Activated T-helper 2 cell treated with anti-CD3 and anti-CD28 coated beads, Interferon-gamma antibody, Interleukin-2, Interleukin-4, amounts not matched to agents 10 μg/mL and 5 μg/mL and 100 μg/mL, durations not matched to agents 14 hours and 24 hours and 36 hours (primary cell): ENCODE measurements around the gene PDILT. TPM values are rescaled to one million over a fixed set of nuclear protein-coding genes. Genes with fewer than 3 reads are reported as not detected.

Experiments
- DNase-seq: peaks from one replicate; pipeline ENCODE4 v3.0.0; 2021; ENCODE audit warnings: low spot score
- H3K27ac Mint-ChIP-seq: one replicate; pipeline ENCODE4 v1.8.0; 2021; ENCODE audit warnings: mixed read lengths
- H3K27me3 Mint-ChIP-seq: one replicate; pipeline ENCODE4 v1.8.0; 2021; ENCODE audit warnings: low read depth, mixed read lengths
- H3K36me3 Mint-ChIP-seq: one replicate; pipeline ENCODE4 v1.8.0; 2021; ENCODE audit warnings: low read depth, mixed read lengths
- H3K4me1 Mint-ChIP-seq: one replicate; pipeline ENCODE4 v1.8.0; 2021; ENCODE audit warnings: low read depth, mixed read lengths
- H3K4me3 Mint-ChIP-seq: one replicate; pipeline ENCODE4 v1.8.0; 2021; ENCODE audit warnings: low read depth, mild to moderate bottlenecking, moderate library complexity, mixed read lengths
- H3K9me3 Mint-ChIP-seq: one replicate; pipeline ENCODE4 v1.8.0; 2021; ENCODE audit warnings: mixed read lengths
- intact Hi-C: fragments of 100-400 bp; cut with micrococcal nuclease; formaldehyde crosslinking; loops from one replicate; pipeline ENCODE4 v1.15.1; 2023
- total RNA-seq: library from RNA; stranded (reverse); gene quantifications from 2 replicates; pipeline ENCODE4 v1.2.3, GENCODE V29; 2022

Gene PDILT
- total RNA-seq, 1 donor from 2014 or later = 0.07 TPM

GRCh38 chr16:20377181-20377580 lies 27.4 kb downstream of the PDILT start:
- H3K4me3 Mint-ChIP-seq = no peak overlapping the region
- DNase-seq = no peak
- intact Hi-C loops = no loop called here
- no peaks in the 10 kb centered on the region for H3K4me1 Mint-ChIP-seq
- H3K27me3 Mint-ChIP-seq = no peaks in the 10 kb centered on the region
- H3K9me3 Mint-ChIP-seq = no peaks in the 10 kb centered on the region
- H3K36me3 Mint-ChIP-seq = no peaks in the 10 kb centered on the region
- no peak overlapping the region for H3K27ac Mint-ChIP-seq

DNA sequence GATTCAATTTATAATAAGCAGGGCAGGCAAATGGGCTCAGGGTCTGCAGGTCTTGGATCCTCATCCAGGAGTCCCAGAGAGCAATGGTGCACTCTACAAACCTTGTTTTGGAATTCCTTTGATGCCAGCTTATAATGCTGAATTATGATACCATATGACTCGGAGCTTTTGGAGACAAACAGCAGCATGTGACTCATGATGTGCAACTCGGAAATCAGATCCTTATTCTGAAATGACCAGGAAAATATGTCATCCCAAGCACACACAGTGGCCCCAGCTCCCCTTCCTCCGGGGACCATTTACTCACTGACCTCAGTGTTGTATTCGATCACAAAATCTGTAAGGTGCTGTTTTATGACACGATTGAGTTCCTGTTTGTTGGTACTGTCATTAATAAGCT lies 31.8 kb downstream of the PDILT start:
- Mint-ChIP-seq H3K27me3 (no peaks in the 10 kb centered on the region), H3K4me3 (no peak overlapping the region), H3K4me1 (no peaks in the 10 kb centered on the region), H3K27ac (no peak overlapping the region), H3K9me3 (no peaks in the 10 kb centered on the region), H3K36me3 (no peaks in the 10 kb centered on the region)
- no peak for DNase-seq
- intact Hi-C loops = no loop called here

- Mint-ChIP-seq H3K4me1 (no peaks in the 10 kb centered on the region), H3K9me3 (no peaks in the 10 kb centered on the region), H3K27ac (no peak overlapping the region), H3K4me3 (no peak overlapping the region), H3K36me3 (no peaks in the 10 kb centered on the region), H3K27me3 (no peaks in the 10 kb centered on the region)
- intact Hi-C loops = no loop called here
- no peak for DNase-seq
Observed at GRCh38 chr16:20369452-20370054, 35.0 kb downstream of the PDILT start.

DNA sequence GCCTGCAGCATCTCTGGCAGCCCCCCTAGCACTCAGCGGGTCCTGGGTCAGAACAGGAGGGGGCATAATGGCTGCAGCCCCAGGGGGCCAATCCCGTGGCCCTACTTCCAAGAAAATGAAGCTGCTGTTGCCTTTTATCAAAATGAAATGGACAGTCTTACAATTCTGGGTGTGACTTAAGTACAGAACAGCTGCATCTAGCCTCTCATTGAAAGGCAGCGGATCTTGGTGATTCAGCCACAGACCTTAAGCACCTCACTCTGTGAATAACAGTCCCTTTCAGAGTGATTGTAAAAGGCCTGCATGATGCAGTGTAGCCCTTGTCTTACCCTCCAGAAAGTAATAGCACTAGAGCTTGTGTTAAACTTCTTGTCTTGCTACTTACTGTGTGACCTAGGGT lies 40.5 kb downstream of the PDILT start:
- no peaks in the 10 kb centered on the region for H3K9me3 Mint-ChIP-seq
- no peak overlapping the region for H3K27ac Mint-ChIP-seq
- H3K4me3 Mint-ChIP-seq = no peak overlapping the region
- H3K27me3 Mint-ChIP-seq = no peaks in the 10 kb centered on the region
- H3K4me1 Mint-ChIP-seq = no peaks in the 10 kb centered on the region
- no peaks in the 10 kb centered on the region for H3K36me3 Mint-ChIP-seq
- no peak for DNase-seq
- intact Hi-C loops = no loop called here

GRCh38 chr16:20363191-20363590 lies 41.3 kb downstream of the PDILT start:
- DNase-seq = no peak
- Mint-ChIP-seq H3K27me3 (no peaks in the 10 kb centered on the region), H3K27ac (no peak overlapping the region), H3K9me3 (no peaks in the 10 kb centered on the region), H3K4me1 (no peaks in the 10 kb centered on the region), H3K4me3 (no peak overlapping the region), H3K36me3 (no peaks in the 10 kb centered on the region)
- intact Hi-C loops = no loop called here

- intact Hi-C loops = no loop called here
- DNase-seq = no peak
- no peaks in the 10 kb centered on the region for H3K4me1 Mint-ChIP-seq
- no peak overlapping the region for H3K4me3 Mint-ChIP-seq
- no peaks in the 10 kb centered on the region for H3K36me3 Mint-ChIP-seq
- no peaks in the 10 kb centered on the region for H3K9me3 Mint-ChIP-seq
- no peaks in the 10 kb centered on the region for H3K27me3 Mint-ChIP-seq
- no peak overlapping the region for H3K27ac Mint-ChIP-seq
Observed at GRCh38 chr16:20359997-20360396, 44.5 kb downstream of the PDILT start.

- intact Hi-C loops = no loop called here
- H3K4me3 Mint-ChIP-seq = no peak overlapping the region
- H3K4me1 Mint-ChIP-seq = no peaks in the 10 kb centered on the region
- no peak for DNase-seq
- no peaks in the 10 kb centered on the region for H3K27me3 Mint-ChIP-seq
- no peak overlapping the region for H3K27ac Mint-ChIP-seq
- no peaks in the 10 kb centered on the region for H3K36me3 Mint-ChIP-seq
- no peaks in the 10 kb centered on the region for H3K9me3 Mint-ChIP-seq
Observed at GRCh38 chr16:20355114-20355782, 49.3 kb downstream of the PDILT start.

GRCh38 chr16:20353379-20353778 lies 51.2 kb downstream of the PDILT start:
- H3K36me3 Mint-ChIP-seq = no peaks in the 10 kb centered on the region
- no peaks in the 10 kb centered on the region for H3K27me3 Mint-ChIP-seq
- no peak overlapping the region for H3K4me3 Mint-ChIP-seq
- H3K27ac Mint-ChIP-seq = no peak overlapping the region
- no peaks in the 10 kb centered on the region for H3K4me1 Mint-ChIP-seq
- no peaks in the 10 kb centered on the region for H3K9me3 Mint-ChIP-seq
- intact Hi-C loops = no loop called here
- DNase-seq = no peak

DNA sequence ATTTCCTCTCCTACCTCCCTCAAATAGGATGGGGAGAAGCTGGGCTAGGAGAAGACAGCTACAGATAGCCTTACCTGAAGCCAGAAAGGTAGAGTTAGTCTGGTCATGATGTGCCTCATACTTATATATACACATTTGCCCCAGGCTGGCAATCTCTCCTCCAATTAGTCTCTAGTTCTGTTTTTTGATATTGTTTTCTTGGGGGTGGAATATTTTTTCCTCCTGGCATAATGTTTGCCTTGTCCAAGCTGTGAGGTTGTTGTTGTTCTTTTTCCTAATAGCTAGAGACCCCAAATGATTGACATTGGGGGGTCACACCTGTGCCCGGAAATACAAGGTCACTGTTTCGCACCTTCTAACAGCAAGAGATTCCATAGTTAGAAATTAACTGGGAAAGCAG lies 51.9 kb downstream of the PDILT start, which contains the start of gene UMOD:
Gene UMOD, minus strand, starts transcription at position 101 of the 400 bp plus-strand sequence. CDS start 1,978 bp downstream, outside the sequence.
- Mint-ChIP-seq H3K36me3 (no peaks in the 10 kb centered on the region), H3K9me3 (no peaks in the 10 kb centered on the region), H3K4me3 (no peak within 1 kb of the TSS), H3K27ac (no peak within 1 kb of the TSS), H3K4me1 (no peaks in the 10 kb centered on the region), H3K27me3 (no peaks in the 10 kb centered on the region)
- intact Hi-C loops = no loop called here
- no peak for DNase-seq

- no peak overlapping the region for H3K27ac Mint-ChIP-seq
Observed at GRCh38 chr16:20349615-20350014, 54.9 kb downstream of the PDILT start.

DNA sequence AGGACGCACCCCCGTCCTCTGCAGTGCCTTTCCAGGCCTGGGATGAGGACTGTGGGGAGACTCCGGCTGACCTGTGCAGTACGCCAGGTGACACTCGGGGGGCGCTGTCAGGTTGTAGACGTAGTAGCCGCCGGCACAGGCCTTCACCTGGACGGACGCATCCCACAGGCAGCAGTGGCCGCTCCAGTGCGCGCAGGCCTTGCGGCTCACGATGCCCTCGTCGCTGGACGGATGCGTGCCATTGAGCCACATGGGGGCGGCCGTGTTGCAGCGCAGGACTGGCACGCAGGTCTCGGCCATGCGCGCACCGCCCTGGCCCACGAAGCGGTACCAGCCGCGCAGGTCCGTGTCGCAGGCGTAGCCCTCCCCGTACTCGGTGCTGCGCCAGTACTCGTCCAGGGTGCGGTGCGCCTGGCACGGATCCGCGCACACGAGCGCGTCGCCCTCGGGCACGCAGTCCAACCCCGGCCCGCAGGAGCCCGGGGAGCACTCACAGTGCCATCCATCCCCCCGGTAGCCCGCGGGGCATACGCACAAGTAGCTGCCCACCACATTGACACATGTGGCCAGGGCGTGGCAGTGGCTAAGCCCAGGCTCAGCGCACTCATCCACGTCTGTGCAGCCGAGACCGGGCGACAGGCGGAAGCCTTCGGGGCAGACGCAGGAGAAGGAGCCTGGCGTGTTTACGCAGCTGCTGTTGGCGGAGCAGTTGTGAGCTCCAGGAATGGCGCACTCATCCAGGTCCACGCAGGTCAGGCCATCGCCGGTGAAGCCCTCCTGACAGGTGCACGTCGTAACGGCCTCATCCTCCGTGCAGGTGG lies 56.0 kb downstream of the PDILT start:
- Mint-ChIP-seq H3K36me3 (no peaks in the 10 kb centered on the region), H3K27ac (no peak overlapping the region), H3K27me3 (no peaks in the 10 kb centered on the region), H3K9me3 (no peaks in the 10 kb centered on the region), H3K4me1 (no peaks in the 10 kb centered on the region), H3K4me3 (no peak overlapping the region)
- intact Hi-C loops = no loop called here
- DNase-seq = no peak

More at GRCh38 chr16:20349615-20350014, 54.9 kb downstream of the PDILT start:
- Mint-ChIP-seq H3K27me3 (no peaks in the 10 kb centered on the region), H3K4me3 (no peak overlapping the region), H3K36me3 (no peaks in the 10 kb centered on the region), H3K9me3 (no peaks in the 10 kb centered on the region), H3K4me1 (no peaks in the 10 kb centered on the region)
- intact Hi-C loops = no loop called here
- no peak for DNase-seq

DNA sequence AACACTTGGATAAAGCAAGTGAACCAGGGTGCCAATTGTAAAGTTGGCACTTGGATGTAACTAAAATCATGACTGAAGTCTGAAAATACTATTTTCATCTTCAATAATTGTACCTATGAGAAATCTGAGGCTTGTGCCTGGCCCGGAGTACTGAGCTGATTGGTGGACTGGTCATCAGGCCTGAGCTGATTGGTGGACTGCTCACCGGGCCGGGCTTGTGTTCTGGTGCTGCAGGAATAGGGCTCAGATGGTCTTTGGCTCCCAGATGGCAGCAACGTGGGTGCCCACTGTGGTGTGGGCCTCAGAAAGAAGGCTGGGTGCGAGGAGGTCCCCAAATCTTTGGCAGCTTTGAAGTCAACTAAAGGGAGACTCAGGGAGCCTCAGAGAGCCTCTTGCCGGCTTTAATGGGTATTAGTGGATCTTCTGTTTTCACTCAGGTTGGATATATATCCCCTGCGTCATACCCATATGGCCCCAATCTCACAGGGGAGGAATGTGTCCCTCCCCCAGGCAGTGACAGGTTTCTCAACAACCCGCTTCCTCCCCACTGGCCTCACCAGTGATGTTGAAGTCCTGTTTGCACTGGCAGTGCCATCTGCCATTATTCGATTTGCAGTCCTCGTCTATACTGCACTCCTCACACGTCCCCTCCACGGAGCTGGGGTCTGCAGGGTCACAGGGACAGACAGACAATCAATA lies 56.7 kb downstream of the PDILT start:
- intact Hi-C loops = no loop called here
- Mint-ChIP-seq H3K9me3 (no peaks in the 10 kb centered on the region), H3K4me1 (no peaks in the 10 kb centered on the region), H3K27ac (no peak overlapping the region), H3K27me3 (no peaks in the 10 kb centered on the region), H3K36me3 (no peaks in the 10 kb centered on the region), H3K4me3 (no peak overlapping the region)
- DNase-seq = no peak
